ENCODE results near the gene RNF25.

RNF25 gene

GRCh38 chr2:218622606-218623365 is 49.0 kb downstream of the RNF25 start:
- peak; percentile 44 for DNase-seq

- no peak for DNase-seq
Observed at GRCh38 chr2:218621007-218621406, 50.8 kb downstream of the RNF25 start.

GRCh38 chr2:218618102-218618860 is 53.5 kb downstream of the RNF25 start:
- DNase-seq, result peak; percentile 25

- DNase-seq, result no peak
Observed at GRCh38 chr2:218615868-218616315, 55.9 kb downstream of the RNF25 start.

All from fibroblast of skin of scalp (primary cell).